HG03060 (cell line): ENCODE results near the gene FBXL13.
"Not testable (repeated sequence)": the region's sequence is repeated elsewhere in the genome, so short reads cannot be mapped to it uniquely, and the experiment has no call there.

ENCODE experiments used
- ATAC-seq: cut with Tn5 transposase; IDR thresholded peaks from one replicate; pipeline ENCODE4 v1.9.1; 2021; ENCODE audit warnings: low read depth, moderate number of reproducible peaks; ENCODE audit not compliant: unreplicated experiment

The FBXL13 gene

GRCh38 chr7:102912742-102913141 lies 161.9 kb downstream of the FBXL13 start, which contains the start of gene LRRC17:
LRRC17 (plus strand) TSS chr7:102913000; CDS start chr7:102933914, 20,914 bp downstream.
- no peak for ATAC-seq

DNA sequence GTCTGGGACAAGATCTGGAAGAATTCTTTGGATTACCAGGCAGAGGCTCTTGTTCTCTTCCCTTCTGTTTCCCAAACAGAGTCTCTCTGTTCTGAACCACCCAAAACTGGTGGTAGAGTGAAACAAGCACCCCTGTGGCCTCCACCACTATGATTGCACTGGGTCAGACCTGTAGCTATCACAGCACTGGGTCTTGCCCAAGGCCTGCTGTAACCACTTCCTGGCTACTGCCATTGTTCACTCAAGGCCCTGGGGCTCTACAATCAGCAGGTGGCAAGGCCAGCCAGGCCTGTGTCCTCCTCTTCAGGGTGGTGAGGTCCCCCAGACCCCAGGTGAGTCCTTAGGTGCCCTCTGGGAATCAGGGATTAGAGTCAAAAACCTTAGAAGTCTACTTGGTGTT lies 165.9 kb downstream of the FBXL13 start:
- ATAC-seq, result no peak

DNA sequence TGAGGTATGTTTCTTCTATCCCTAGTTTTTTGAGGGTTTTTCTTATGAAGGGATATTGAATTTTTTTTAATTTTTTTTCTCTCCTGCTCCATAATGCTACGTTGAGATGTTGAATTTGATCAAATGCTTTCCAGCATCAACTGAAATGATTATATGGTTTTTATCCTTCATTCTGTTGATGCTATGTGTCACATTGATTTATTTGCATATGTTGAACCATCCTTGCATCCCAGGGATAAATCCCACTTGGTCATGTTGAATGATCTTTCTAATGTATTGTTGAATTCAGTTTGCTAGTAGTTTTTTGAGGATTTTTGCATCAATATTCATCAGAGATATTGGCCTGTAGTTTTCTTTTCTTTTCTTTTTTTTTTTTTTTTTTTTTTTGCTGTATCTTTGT lies 171.0 kb downstream of the FBXL13 start:
- not testable (repeated sequence) for ATAC-seq

- ATAC-seq, result not testable (repeated sequence)
Observed at GRCh38 chr7:102902052-102902451, 172.5 kb downstream of the FBXL13 start.

- ATAC-seq, result no peak
Observed at GRCh38 chr7:102898532-102898859, 176.1 kb downstream of the FBXL13 start.

DNA sequence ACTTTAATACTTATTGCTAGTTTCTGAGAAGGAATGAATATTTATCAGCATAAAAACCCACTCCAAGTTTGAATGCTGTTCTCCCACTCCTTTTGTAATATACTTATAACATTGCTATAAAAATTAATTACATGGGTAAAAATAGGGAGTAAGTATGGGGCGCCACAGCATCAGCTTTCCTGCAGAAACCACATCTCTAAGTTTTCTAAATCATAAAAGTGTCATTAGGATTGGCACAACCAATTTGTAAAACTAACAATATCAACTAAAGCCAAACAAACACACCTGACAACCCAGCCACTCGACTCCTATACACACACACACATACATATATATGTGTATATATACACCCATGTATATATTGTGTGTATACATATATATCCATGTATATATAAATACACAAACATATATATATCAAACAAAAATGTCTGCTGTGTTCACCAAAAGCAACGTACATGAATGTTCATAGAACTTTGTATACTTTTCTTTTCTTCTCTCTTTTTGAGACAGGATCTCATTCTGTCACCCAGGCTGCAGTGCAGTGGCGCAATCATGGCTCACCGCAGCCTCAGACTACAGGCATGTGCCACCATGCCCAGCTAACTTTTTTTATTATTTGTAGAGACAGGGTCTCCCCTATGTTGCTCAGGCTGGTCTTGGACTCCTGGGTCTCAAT lies 176.6 kb downstream of the FBXL13 start:
- ATAC-seq, result no peak

DNA sequence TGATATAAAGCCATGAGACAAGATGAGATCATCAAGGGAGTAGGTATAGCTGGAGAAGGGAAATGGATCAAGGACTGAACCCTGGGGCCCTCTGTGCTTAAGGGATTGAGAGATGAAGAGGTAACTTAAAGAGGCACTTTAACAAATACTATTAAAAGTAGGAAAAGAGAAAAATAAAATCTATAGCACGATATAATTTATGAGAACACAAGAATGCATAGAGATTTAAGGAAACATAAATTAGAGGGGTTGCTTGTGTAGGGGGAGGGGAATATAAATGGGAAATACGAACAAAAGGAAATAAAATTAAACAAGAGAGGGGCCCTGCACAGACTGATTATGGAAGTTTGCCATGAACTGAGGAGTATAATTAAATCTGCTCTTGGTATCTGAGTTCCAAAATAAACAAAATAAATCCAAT lies 177.4 kb downstream of the FBXL13 start:
- ATAC-seq, result no peak

- ATAC-seq, result no peak
Observed at GRCh38 chr7:102896585-102896984, 178.0 kb downstream of the FBXL13 start.

DNA sequence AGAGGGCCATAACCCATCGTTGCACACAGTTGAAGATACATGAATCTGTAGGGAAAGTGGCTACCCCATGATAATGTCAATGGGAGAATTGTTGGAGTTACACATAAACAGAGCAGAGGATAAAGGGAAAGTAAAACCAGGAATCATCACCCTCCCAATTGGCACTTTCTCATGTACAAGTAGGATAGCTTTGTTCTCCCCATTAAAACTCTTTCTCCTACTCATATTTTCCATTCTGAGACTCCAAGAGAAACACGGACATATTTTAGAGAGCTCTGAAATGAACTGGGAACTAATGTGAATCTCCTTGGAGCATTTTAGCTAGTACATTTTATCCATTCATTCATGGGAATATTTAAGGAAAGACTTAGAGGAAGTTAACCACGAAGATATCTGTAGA lies 179.0 kb downstream of the FBXL13 start:
- no peak for ATAC-seq

GRCh38 chr7:102892631-102893278 lies 181.8 kb downstream of the FBXL13 start:
- ATAC-seq, result no peak

- ATAC-seq, result no peak
Observed at GRCh38 chr7:102891693-102892261, 182.8 kb downstream of the FBXL13 start.

- ATAC-seq, result no peak
Observed at GRCh38 chr7:102890971-102891692, 183.5 kb downstream of the FBXL13 start.

DNA sequence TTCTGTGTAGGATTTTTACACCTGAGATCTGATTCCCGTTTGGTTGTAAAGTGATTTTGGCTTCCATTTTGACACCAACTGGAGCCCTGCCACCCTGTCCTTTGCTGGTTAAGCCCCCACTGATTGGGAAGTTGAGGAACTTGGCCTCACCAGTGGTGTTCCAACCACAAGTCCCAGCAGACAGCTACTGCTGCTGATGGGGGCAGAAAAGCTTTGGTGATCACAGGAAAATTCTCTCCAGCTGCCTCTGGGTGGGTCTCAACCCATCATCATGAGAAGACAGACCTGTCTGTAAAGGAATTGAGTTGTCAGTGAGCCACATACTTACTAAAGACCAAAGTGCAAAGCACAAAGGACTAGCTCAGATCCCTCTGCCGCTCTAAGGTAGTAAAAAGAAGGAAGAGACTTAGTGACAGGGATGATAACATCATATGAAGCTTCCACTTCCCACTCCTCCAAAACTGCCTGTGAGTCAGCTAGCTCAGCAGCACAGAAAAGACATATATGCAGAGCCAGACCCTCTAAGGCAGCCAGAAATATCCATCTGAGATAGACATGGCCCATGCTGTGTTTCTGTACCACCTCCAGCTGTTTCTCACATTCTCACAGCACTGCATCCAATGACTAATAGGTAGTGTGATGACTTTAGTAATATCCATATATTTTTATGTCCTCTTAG lies 184.2 kb downstream of the FBXL13 start:
- no peak for ATAC-seq

- no peak for ATAC-seq
Observed at GRCh38 chr7:102889851-102890250, 184.7 kb downstream of the FBXL13 start.

GRCh38 chr7:102888561-102889233 lies 185.9 kb downstream of the FBXL13 start:
- ATAC-seq, result no peak

DNA sequence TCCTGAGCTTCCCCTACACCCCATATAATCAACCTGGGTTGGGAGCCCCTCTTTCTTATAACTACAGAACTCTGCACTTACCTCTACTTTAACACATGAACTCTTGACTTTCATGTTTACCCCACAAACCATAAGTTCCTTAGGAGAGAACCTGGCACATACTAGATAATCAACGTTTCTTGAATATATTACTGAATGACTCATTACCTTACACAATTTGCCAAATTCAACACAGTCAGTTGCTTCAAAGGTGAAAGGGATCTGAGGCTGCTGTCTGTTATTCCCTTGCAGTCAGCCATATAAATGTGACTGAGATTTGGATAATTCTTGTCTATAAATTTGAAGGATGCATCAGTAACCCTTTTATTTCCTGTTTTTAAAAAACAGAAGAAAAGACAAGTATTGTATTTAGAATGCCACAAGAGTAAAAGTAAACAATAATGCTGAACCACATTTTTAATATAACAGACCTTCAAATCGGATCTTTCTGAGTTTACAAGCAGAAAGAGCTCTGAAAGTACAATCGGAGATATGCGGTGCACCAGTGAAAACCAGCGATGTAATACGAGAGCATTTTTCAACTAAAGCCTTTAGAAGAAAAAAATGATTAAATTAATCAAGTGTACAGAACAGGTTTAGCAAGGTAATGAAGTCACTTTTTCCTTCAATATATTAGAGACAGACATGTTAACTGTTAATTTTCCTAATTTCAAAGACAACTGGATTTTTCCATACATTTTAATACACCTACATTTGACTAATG lies 191.3 kb downstream of the FBXL13 start:
- no peak for ATAC-seq

- ATAC-seq, result no peak
Observed at GRCh38 chr7:102875700-102876295, 198.8 kb downstream of the FBXL13 start.

DNA sequence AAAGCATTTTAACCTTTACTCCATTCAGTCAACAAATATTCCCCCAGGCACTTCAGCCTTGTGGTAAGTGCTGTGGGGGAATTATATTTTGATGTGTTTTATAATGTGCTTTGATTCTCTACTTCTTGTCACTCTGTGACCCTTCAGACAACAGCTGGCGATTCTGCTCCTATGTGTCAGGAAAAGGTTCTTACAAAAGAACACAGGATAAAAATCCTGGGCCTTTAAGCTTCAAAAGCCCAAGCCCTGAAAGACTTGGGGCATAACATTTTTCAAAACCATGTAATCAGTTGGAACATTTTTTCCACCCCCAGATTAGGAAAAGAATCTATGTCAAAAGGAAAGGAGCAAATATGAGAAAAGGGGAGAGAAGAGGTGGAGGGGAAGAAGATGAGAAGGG lies 199.6 kb downstream of the FBXL13 start:
- ATAC-seq, result no peak

- peak; percentile 99 for ATAC-seq
Observed at GRCh38 chr7:102874166-102874829, 200.3 kb downstream of the FBXL13 start.
